Activated CD4-positive, alpha-beta T cell treated with anti-CD3 and anti-CD28 coated beads, Interleukin-2, amount 10 ng/mL, durations not matched to agents 7 days and 5 days (primary cell): ENCODE measurements around the gene GCA. TPM values are rescaled to one million over a fixed set of nuclear protein-coding genes. Genes with fewer than 3 reads are reported as not detected.

ENCODE experiments used
- CTCF ChIA-PET: fragments of 350-600 bp; sonication (Branson Sonifier 250); formaldehyde crosslinking; loops from one replicate; lab custom pipeline; 2021; ENCODE audit warnings: antibody characterized with exemption; lab: Charles Lee
- POLR2A ChIA-PET: fragments of 350-600 bp; sonication (Branson Sonifier 250); formaldehyde crosslinking; loops from one replicate; lab custom pipeline; 2021; ENCODE audit warnings: antibody characterized with exemption; lab: Charles Lee
- DNase-seq: peaks from one replicate; pipeline ENCODE4 v3.0.0-alpha.2; 2020
- H3K27ac Mint-ChIP-seq: one replicate; pipeline ENCODE4 v1.8.0; 2021; ENCODE audit warnings: mild to moderate bottlenecking, moderate library complexity, mixed read lengths
- H3K27me3 Mint-ChIP-seq: one replicate; pipeline ENCODE4 v1.8.0; 2021; ENCODE audit warnings: mixed read lengths
- H3K36me3 Mint-ChIP-seq: one replicate; pipeline ENCODE4 v1.8.0; 2021; ENCODE audit warnings: low read depth, mixed read lengths
- H3K4me1 Mint-ChIP-seq: one replicate; pipeline ENCODE4 v1.8.0; 2021; ENCODE audit warnings: mixed read lengths
- H3K4me3 Mint-ChIP-seq: one replicate; pipeline ENCODE4 v1.8.0; 2021; ENCODE audit warnings: mild to moderate bottlenecking, moderate library complexity, mixed read lengths
- H3K9me3 Mint-ChIP-seq: one replicate; pipeline ENCODE4 v1.8.0; 2021; ENCODE audit warnings: mixed read lengths
- total RNA-seq, 2 experiments: library from RNA; stranded (reverse); gene quantifications; one replicate each; pipeline ENCODE4 v1.2.3, GENCODE V29; 2021

Gene GCA
- total RNA-seq, 2 experiments from 2014 or later: 11.8 to 14.4 TPM

- ChIA-PET POLR2A (no interaction called here), CTCF (no interaction called here)
- Mint-ChIP-seq H3K36me3 (no peaks in the 10 kb centered on the region), H3K4me3 (no peak overlapping the region), H3K27ac (no peak overlapping the region), H3K27me3 (peaks cover 3% of the 10 kb centered on the region), H3K9me3 (no peaks in the 10 kb centered on the region), H3K4me1 (no peaks in the 10 kb centered on the region)
- DNase-seq: no peak
Observed at GRCh38 chr2:162337868-162338267, 6.1 kb upstream of the GCA start.

DNA sequence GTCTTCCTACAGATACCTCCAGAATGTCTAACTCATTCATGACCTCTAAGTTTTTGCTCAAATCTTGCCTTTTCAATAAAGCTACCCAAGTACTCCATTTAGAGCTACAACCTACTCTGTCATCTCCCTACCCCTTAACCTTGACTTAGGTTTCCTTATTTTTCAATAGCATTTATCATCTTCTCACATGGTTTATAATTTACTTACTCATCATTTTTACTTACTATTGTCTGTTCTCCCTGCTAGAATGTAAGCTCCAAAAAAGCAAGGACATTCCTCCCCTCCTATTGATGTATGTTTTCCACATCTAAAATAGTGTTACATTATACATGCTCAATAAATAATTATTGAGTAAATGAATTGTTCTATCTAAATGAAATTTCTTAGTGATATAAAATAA, 3.1 kb upstream of the GCA start:
- H3K27ac Mint-ChIP-seq: no peak overlapping the region
- ChIA-PET POLR2A (no interaction called here), CTCF (no interaction called here)
- peaks cover 13% of the 10 kb centered on the region for H3K4me1 Mint-ChIP-seq
- H3K9me3 Mint-ChIP-seq: no peaks in the 10 kb centered on the region
- no peak for DNase-seq
- no peak overlapping the region for H3K4me3 Mint-ChIP-seq
- peaks cover 7% of the 10 kb centered on the region for H3K27me3 Mint-ChIP-seq
- H3K36me3 Mint-ChIP-seq: no peaks in the 10 kb centered on the region

DNA sequence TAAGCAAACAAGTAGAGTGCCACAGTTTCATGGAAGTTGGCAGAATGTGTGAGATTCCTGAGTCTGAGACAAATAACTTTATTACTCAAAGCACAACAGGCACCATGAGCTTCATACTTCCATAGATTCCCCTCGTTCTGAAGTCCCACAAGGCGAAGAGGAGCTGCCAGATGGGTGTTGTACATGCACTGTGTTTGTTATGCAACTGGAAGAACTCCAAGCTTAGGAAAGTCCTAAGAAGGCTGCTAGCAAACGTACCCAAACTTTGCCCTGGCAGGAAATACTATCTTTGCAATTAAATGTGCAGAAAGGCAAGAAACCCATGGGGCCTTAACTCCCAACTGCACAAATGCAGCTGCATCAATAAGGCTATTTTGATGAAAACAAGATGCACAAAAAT, 1.6 kb upstream of the GCA start:
- no peak for DNase-seq
- peaks cover 10% of the 10 kb centered on the region for H3K27me3 Mint-ChIP-seq
- no peak overlapping the region for H3K27ac Mint-ChIP-seq
- H3K4me3 Mint-ChIP-seq: no peak overlapping the region
- peaks cover 13% of the 10 kb centered on the region for H3K4me1 Mint-ChIP-seq
- H3K36me3 Mint-ChIP-seq: no peaks in the 10 kb centered on the region
- ChIA-PET CTCF (no interaction called here), POLR2A (no interaction called here)
- H3K9me3 Mint-ChIP-seq: no peaks in the 10 kb centered on the region

- POLR2A ChIA-PET: no interaction called here
- H3K4me1 Mint-ChIP-seq: peaks cover 13% of the 10 kb centered on the region
- CTCF ChIA-PET: interaction anchor here (0.6 to 1.1 kb wide), 2 partner anchors 8 to 272 kb away, joined by 3 read pairs; no protein-coding TSS in a partner anchor
- H3K27me3 Mint-ChIP-seq: peaks cover 10% of the 10 kb centered on the region
- H3K4me3 Mint-ChIP-seq: no peak overlapping the region
- no peak for DNase-seq
- no peaks in the 10 kb centered on the region for H3K9me3 Mint-ChIP-seq
- no peaks in the 10 kb centered on the region for H3K36me3 Mint-ChIP-seq
- no peak overlapping the region for H3K27ac Mint-ChIP-seq
Observed at GRCh38 chr2:162342841-162343240, 1.1 kb upstream of the GCA start.

DNA sequence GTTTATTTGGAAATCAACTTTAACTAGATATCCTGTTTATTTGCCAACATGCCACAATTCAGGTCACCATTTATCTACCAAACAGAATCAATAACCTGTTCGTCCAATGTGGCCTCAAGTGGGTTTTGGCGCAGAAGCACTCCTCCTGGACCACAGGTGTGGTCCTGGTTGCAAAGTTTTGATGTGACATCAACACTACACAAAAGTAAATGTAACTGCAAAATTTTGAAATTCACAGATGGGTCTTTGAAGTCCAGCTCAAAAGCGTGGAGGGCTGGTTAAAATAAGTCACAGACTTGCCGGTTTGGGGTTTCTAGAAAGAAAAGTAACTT, 474 bp upstream of the GCA start:
- peaks cover 10% of the 10 kb centered on the region for H3K27me3 Mint-ChIP-seq
- H3K36me3 Mint-ChIP-seq: no peaks in the 10 kb centered on the region
- no peaks in the 10 kb centered on the region for H3K9me3 Mint-ChIP-seq
- peaks cover 13% of the 10 kb centered on the region for H3K4me1 Mint-ChIP-seq
- POLR2A ChIA-PET: no interaction called here
- peak overlapping the region; percentile 72 for H3K4me3 Mint-ChIP-seq
- no peak for DNase-seq
- CTCF ChIA-PET: interaction anchor here (0.6 to 1.1 kb wide), 2 partner anchors 8 to 271 kb away, joined by 3 read pairs; no protein-coding TSS in a partner anchor
- H3K27ac Mint-ChIP-seq: peak overlapping the region; percentile 10

DNA sequence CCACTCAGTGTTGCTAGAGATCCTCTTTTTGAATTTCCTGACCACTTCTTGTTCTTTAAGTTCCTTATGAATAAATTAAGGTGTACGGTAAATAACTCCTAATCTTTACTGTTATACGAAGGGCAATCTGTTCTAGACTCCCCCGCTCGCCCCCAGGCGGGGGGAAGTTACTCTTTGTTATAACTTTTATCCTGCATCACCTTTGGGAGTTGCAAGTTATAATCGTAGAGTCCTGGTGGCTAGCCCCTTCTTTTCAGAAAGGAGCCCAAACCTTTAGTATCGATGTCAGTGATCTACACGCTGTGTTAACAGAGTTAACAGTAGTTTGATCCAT, 652 bp downstream of the GCA start:
- ChIA-PET CTCF (no interaction called here), POLR2A (no interaction called here)
- Mint-ChIP-seq H3K27ac (peak overlapping the region; percentile 76), H3K4me1 (peaks cover 13% of the 10 kb centered on the region), H3K4me3 (peak overlapping the region; percentile 72), H3K36me3 (no peaks in the 10 kb centered on the region), H3K9me3 (no peaks in the 10 kb centered on the region), H3K27me3 (peaks cover 10% of the 10 kb centered on the region)
- no peak for DNase-seq

- Mint-ChIP-seq H3K27me3 (no peaks in the 10 kb centered on the region), H3K27ac (no peak overlapping the region), H3K9me3 (no peaks in the 10 kb centered on the region), H3K36me3 (no peaks in the 10 kb centered on the region), H3K4me3 (no peak overlapping the region), H3K4me1 (no peaks in the 10 kb centered on the region)
- POLR2A ChIA-PET: no interaction called here
- CTCF ChIA-PET: no interaction called here
- DNase-seq: no peak
Observed at GRCh38 chr2:162365392-162365791, 21.5 kb downstream of the GCA start.

DNA sequence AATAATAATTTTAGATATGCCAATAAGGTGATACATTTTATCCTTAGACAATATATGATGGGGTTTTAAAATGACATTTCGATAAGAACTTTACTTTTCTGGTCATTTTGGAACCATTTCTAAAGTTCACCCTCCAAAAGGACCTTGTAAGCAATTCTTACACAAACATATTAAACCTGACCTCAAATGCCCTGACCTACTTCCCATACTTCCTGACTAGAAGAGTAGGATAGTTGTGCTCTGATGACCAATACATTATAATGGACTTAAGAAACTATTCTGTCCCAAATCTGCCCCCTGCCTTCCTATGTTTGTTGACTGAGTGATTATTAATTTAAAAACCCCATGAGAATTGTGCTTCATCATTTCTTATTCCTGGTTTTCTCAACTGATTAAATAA, 24.6 kb downstream of the GCA start:
- ChIA-PET CTCF (no interaction called here), POLR2A (no interaction called here)
- DNase-seq: no peak
- Mint-ChIP-seq H3K36me3 (no peaks in the 10 kb centered on the region), H3K4me1 (no peaks in the 10 kb centered on the region), H3K27me3 (no peaks in the 10 kb centered on the region), H3K9me3 (no peaks in the 10 kb centered on the region), H3K27ac (no peak overlapping the region), H3K4me3 (no peak overlapping the region)

DNA sequence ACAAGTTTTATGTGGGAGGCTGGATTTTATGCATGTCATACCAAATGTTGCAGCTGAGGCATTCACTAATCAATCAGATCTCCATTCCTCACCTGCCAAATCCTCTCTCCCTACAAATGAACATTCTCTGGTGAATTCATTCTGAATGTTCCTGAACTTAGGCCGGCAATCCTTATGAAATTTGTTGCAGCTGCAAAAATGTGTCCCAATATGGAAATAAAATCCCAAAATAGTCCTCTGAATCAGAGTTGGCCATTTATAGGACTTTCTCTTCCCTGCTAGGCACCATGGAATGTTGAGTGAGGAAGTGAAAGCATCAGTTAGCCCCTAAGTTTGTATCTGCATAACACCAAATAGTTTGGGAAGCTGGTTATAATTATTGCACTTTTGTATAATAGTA, 25.6 kb downstream of the GCA start:
- POLR2A ChIA-PET: no interaction called here
- H3K4me3 Mint-ChIP-seq: no peak overlapping the region
- H3K27me3 Mint-ChIP-seq: no peaks in the 10 kb centered on the region
- no peaks in the 10 kb centered on the region for H3K9me3 Mint-ChIP-seq
- no peak for DNase-seq
- H3K27ac Mint-ChIP-seq: no peak overlapping the region
- no peaks in the 10 kb centered on the region for H3K36me3 Mint-ChIP-seq
- CTCF ChIA-PET: no interaction called here
- H3K4me1 Mint-ChIP-seq: no peaks in the 10 kb centered on the region

- POLR2A ChIA-PET: no interaction called here
- H3K36me3 Mint-ChIP-seq: no peaks in the 10 kb centered on the region
- DNase-seq: no peak
- no peaks in the 10 kb centered on the region for H3K4me1 Mint-ChIP-seq
- CTCF ChIA-PET: no interaction called here
- H3K27ac Mint-ChIP-seq: no peak overlapping the region
- no peak overlapping the region for H3K4me3 Mint-ChIP-seq
- no peaks in the 10 kb centered on the region for H3K27me3 Mint-ChIP-seq
- H3K9me3 Mint-ChIP-seq: no peaks in the 10 kb centered on the region
Observed at GRCh38 chr2:162370931-162371330, 27.0 kb downstream of the GCA start.

GRCh38 chr2:162372818-162373217, 28.9 kb downstream of the GCA start:
- ChIA-PET POLR2A (no interaction called here), CTCF (no interaction called here)
- no peak for DNase-seq
- no peaks in the 10 kb centered on the region for H3K9me3 Mint-ChIP-seq
- H3K4me1 Mint-ChIP-seq: no peaks in the 10 kb centered on the region
- no peak overlapping the region for H3K27ac Mint-ChIP-seq
- H3K27me3 Mint-ChIP-seq: peaks cover 3% of the 10 kb centered on the region
- no peaks in the 10 kb centered on the region for H3K36me3 Mint-ChIP-seq
- H3K4me3 Mint-ChIP-seq: no peak overlapping the region

- Mint-ChIP-seq H3K4me3 (peak overlapping the region; percentile 35), H3K36me3 (no peaks in the 10 kb centered on the region), H3K27me3 (peaks cover 7% of the 10 kb centered on the region), H3K4me1 (peaks cover 2% of the 10 kb centered on the region), H3K27ac (no peak overlapping the region), H3K9me3 (no peaks in the 10 kb centered on the region)
- CTCF ChIA-PET: no interaction called here
- DNase-seq: no peak
- POLR2A ChIA-PET: no interaction called here
Observed at GRCh38 chr2:162379719-162380580, 36.0 kb downstream of the GCA start.

DNA sequence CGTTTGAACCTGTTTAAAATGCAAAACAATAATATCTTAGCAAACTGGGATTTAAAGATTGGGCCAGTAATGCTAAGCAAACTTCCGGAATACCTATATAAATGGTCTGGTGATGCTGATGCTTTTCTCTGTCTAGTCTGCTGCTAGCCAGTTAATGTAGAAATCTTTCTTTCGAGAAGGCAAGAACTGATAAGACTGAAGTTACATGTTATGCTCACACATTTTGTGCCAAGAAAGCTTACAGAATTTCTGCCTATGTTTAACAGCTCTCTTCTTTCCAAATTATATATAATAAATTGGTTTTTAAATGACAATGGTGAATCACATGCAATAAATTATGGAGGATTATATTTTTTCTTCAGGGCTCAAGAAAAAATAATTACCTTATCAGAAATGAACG, 37.9 kb downstream of the GCA start:
- no peak overlapping the region for H3K4me3 Mint-ChIP-seq
- no peak for DNase-seq
- ChIA-PET CTCF (interaction anchor here (0.8 kb wide), 1 partner anchor 10 kb away, joined by 3 read pairs; no protein-coding TSS in a partner anchor), POLR2A (no interaction called here)
- H3K9me3 Mint-ChIP-seq: no peaks in the 10 kb centered on the region
- no peak overlapping the region for H3K27ac Mint-ChIP-seq
- peaks cover 7% of the 10 kb centered on the region for H3K27me3 Mint-ChIP-seq
- no peaks in the 10 kb centered on the region for H3K36me3 Mint-ChIP-seq
- H3K4me1 Mint-ChIP-seq: peaks cover 2% of the 10 kb centered on the region

DNA sequence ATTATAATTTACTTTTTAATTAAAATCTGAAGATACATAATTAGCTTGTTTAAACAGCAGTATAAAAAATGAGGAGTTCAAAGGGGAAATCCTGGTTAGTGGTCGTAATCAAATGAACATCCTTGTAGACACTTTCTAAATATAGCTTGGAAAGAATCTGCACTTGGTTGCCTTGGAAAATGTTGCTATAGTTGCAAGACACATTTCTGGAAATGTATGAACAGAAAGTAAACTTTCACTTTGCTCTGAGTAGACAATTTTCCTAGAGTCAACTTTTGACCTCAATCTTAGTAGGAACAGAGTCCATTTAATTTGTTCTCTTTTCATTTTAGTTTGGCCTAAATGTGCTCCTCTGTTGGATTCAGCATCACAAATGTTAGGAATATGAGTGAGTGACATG, 38.3 kb downstream of the GCA start:
- Mint-ChIP-seq H3K9me3 (no peaks in the 10 kb centered on the region), H3K36me3 (no peaks in the 10 kb centered on the region), H3K4me3 (no peak overlapping the region), H3K27ac (no peak overlapping the region), H3K4me1 (peaks cover 2% of the 10 kb centered on the region), H3K27me3 (peaks cover 7% of the 10 kb centered on the region)
- POLR2A ChIA-PET: no interaction called here
- CTCF ChIA-PET: interaction anchor here (0.8 kb wide), 1 partner anchor 10 kb away, joined by 3 read pairs; no protein-coding TSS in a partner anchor
- no peak for DNase-seq
